ENCODE measurements around the gene CWC22.
A peak's percentile ranks its signal among the peaks of the same experiment; 100 is the strongest.

The CWC22 gene

GRCh38 chr2:180040146-180040925 lies 33.2 kb upstream of the CWC22 start:
- TF ChIP-seq REST (IDR thresholded peaks at IDR 0.05; ENCODE audit: insufficient replicate concordance, low read depth) (no peak), SPI1 (IDR thresholded peaks at IDR 0.05; ENCODE audit: borderline replicate concordance, low read depth) (no peak), CTCF (IDR thresholded peaks at IDR 0.05; ENCODE audit: insufficient read depth, low read length) (no peak), POLR2AphosphoS5 (IDR thresholded peaks at IDR 0.05; ENCODE audit: low read depth) (no peak), GABPA (IDR thresholded peaks at IDR 0.05; ENCODE audit: low read depth) (no peak)
- no peak for DNase-seq (ENCODE audit: low read depth in 1 of 2, low spot score in 1 of 2)
- peaks cover 5% of the 10 kb centered on the region for H3K27me3 ChIP-seq (ENCODE audit: insufficient read depth, poor library complexity, severe bottlenecking)
- no peak overlapping the region for H3K27ac ChIP-seq (replicated peaks)
- H3K4me3 ChIP-seq (replicated peaks; ENCODE audit: insufficient read depth, low read length): no peak overlapping the region

DNA sequence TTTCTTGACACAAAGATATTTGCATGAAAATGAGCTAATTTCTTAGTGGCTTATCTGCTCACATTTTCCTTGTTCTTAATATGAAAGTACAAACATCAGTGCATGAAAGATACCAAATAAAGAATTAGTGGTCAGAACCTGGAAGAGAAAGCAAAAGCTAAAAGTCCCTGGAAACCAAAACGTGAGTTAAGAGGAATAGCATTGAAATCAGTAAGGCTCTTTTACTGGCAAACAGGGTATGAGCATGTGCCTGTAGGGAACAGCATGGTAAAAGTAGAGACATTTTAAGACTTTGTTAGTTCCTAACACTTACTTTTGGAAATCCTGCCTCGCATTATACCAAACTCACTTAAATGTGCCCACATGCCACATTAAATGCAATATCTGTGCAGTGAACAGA lies 31.9 kb upstream of the CWC22 start:
- H3K4me3 ChIP-seq (replicated peaks; ENCODE audit: insufficient read depth, low read length): no peak overlapping the region
- peaks cover 5% of the 10 kb centered on the region for H3K27me3 ChIP-seq (ENCODE audit: insufficient read depth, poor library complexity, severe bottlenecking)
- H3K27ac ChIP-seq (replicated peaks): no peak overlapping the region
- DNase-seq (ENCODE audit: low read depth in 1 of 2, low spot score in 1 of 2): no peak
- no peak for TF ChIP-seq REST (IDR thresholded peaks at IDR 0.05; ENCODE audit: insufficient replicate concordance, low read depth)
- TF ChIP-seq CTCF (IDR thresholded peaks at IDR 0.05; ENCODE audit: insufficient read depth, low read length): no peak
- TF ChIP-seq SPI1 (IDR thresholded peaks at IDR 0.05; ENCODE audit: borderline replicate concordance, low read depth): no peak
- TF ChIP-seq GABPA (IDR thresholded peaks at IDR 0.05; ENCODE audit: low read depth): no peak
- TF ChIP-seq POLR2AphosphoS5 (IDR thresholded peaks at IDR 0.05; ENCODE audit: low read depth): no peak

- TF ChIP-seq REST (IDR thresholded peaks at IDR 0.05; ENCODE audit: insufficient replicate concordance, low read depth) (no peak), SPI1 (IDR thresholded peaks at IDR 0.05; ENCODE audit: borderline replicate concordance, low read depth) (no peak), POLR2AphosphoS5 (IDR thresholded peaks at IDR 0.05; ENCODE audit: low read depth) (no peak), CTCF (IDR thresholded peaks at IDR 0.05; ENCODE audit: insufficient read depth, low read length) (no peak), GABPA (IDR thresholded peaks at IDR 0.05; ENCODE audit: low read depth) (no peak)
- Histone ChIP-seq H3K4me3 (replicated peaks; ENCODE audit: insufficient read depth, low read length) (no peak overlapping the region), H3K27ac (replicated peaks) (no peak overlapping the region), H3K27me3 (ENCODE audit: insufficient read depth, poor library complexity, severe bottlenecking) (no peaks in the 10 kb centered on the region)
- peak in 1 of 2 experiments; percentile 9 for DNase-seq (ENCODE audit: low read depth in 1 of 2, low spot score in 1 of 2)
These were observed 27.1 kb upstream of the CWC22 start for GRCh38 chr2:180033993-180034894.
